T-helper 17 cell (primary cell): Measurements from ENCODE around the gene NKPD1. TPM values are rescaled to one million over a fixed set of nuclear protein-coding genes. Genes with fewer than 3 reads are reported as not detected.

Experiments
- ATAC-seq: fragments of 150-1000 bp; cut with Tn5 transposase; 2 replicates; pipeline ENCODE4 v1.10.0; 2021; ENCODE audit warnings: mild to moderate bottlenecking, moderate library complexity
- DNase-seq, 3 donors: peaks; one replicate each; pipeline versions ENCODE4 v3.0.0 to v3.0.0-alpha.2; 2020 to 2021
- H3K9me3 ChIP-seq: one replicate; pipeline ENCODE4 v1.7.0; 2013; ENCODE audit warnings: low read length, mild to moderate bottlenecking; ENCODE audit not compliant: control insufficient read depth, poor library complexity, severe bottlenecking
- H3K27ac Mint-ChIP-seq: one replicate; pipeline ENCODE4 v1.8.0; 2022; ENCODE audit warnings: mild to moderate bottlenecking, moderate library complexity, mixed read lengths
- H3K27me3 Mint-ChIP-seq: one replicate; pipeline ENCODE4 v1.8.0; 2022; ENCODE audit warnings: mixed read lengths
- H3K36me3 Mint-ChIP-seq: one replicate; pipeline ENCODE4 v1.8.0; 2022; ENCODE audit warnings: low read depth, mixed read lengths
- H3K4me1 Mint-ChIP-seq: one replicate; pipeline ENCODE4 v1.8.0; 2022; ENCODE audit warnings: mild to moderate bottlenecking, mixed read lengths
- H3K4me3 Mint-ChIP-seq: one replicate; pipeline ENCODE4 v1.8.0; 2022; ENCODE audit warnings: mild to moderate bottlenecking, moderate library complexity, mixed read lengths
- total RNA-seq, 4 donors: library from RNA in 2 of 4; stranded (reverse) in 2 of 4; gene quantifications; one replicate each; pipeline ENCODE4 v1.2.3 and lab custom pipeline; 2022 to 2026

Gene NKPD1
- total RNA-seq, 2 donors from 2014 or later, result 0.57 to 0.97 TPM

DNA sequence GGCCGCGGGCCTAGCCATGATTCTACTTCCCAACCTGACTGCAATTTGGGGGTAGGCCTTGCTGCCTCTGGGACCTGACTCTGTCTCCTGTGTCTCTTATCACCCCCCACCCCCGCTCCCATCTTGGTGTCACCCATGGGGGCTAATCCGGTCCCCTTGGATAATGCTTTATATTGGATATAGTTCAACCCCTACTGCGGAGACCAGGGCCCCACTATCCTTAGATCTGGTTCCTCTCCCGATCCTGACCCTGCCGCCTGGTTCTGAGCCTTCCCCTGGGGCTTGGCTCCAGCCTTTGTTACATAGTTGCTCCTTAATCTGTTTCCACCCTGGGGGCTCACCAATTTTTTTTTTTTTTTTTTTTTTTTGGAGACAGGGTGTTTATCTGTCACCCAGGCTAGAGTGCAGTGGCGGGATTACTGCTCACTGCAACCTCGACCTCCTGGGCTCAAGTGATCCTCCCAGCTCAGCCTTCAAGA is 19.1 kb upstream of the NKPD1 start:
- Mint-ChIP-seq H3K4me1 (peaks cover 30% of the 10 kb centered on the region), H3K36me3 (peaks cover 8% of the 10 kb centered on the region), H3K4me3 (peak overlapping the region; percentile 89), H3K27ac (peak overlapping the region; percentile 82), H3K27me3 (no peaks in the 10 kb centered on the region)
- DNase-seq (no peak), ATAC-seq (no peak)
- H3K9me3 ChIP-seq, result no peaks in the 10 kb centered on the region

DNA sequence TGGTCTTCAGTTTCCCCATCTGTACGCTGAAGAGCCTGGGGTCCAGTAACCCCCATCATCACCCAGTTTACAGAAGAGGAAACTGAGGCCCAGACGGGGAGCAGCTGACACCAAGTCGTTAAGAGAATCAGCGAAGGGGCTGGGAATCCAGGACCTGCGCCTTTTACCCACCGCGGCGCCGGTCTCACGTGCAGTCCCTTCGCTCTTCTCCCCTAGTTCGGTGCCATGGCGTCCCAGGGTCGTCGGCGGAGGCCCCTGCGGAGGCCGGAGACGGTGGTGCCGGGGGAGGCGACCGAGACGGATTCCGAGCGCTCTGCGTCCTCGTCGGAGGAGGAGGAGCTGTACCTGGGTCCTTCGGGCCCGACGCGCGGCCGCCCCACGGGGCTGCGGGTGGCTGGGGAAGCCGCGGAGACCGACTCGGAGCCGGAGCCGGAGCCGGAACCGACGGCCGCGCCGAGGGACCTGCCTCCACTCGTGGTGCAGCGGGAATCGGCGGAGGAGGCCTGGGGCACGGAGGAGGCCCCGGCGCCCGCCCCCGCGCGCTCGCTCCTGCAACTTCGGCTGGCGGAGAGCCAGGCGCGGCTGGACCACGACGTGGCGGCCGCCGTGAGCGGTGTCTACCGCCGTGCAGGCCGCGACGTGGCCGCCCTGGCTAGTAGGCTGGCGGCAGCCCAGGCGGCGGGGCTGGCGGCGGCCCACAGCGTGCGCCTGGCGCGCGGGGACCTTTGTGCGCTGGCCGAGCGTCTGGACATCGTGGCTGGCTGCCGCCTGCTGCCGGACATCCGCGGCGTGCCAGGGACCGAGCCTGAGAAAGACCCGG is 18.5 kb upstream of the NKPD1 start:
- no peaks in the 10 kb centered on the region for H3K9me3 ChIP-seq
- ATAC-seq (no peak), DNase-seq (peak in 2 of 3 donors; percentile 37 to 40)
- peak overlapping the region; percentile 83 for H3K27ac Mint-ChIP-seq
- peak overlapping the region; percentile 98 for H3K4me3 Mint-ChIP-seq
- peaks cover 8% of the 10 kb centered on the region for H3K36me3 Mint-ChIP-seq
- H3K4me1 Mint-ChIP-seq, result peaks cover 28% of the 10 kb centered on the region
- H3K27me3 Mint-ChIP-seq, result no peaks in the 10 kb centered on the region

DNA sequence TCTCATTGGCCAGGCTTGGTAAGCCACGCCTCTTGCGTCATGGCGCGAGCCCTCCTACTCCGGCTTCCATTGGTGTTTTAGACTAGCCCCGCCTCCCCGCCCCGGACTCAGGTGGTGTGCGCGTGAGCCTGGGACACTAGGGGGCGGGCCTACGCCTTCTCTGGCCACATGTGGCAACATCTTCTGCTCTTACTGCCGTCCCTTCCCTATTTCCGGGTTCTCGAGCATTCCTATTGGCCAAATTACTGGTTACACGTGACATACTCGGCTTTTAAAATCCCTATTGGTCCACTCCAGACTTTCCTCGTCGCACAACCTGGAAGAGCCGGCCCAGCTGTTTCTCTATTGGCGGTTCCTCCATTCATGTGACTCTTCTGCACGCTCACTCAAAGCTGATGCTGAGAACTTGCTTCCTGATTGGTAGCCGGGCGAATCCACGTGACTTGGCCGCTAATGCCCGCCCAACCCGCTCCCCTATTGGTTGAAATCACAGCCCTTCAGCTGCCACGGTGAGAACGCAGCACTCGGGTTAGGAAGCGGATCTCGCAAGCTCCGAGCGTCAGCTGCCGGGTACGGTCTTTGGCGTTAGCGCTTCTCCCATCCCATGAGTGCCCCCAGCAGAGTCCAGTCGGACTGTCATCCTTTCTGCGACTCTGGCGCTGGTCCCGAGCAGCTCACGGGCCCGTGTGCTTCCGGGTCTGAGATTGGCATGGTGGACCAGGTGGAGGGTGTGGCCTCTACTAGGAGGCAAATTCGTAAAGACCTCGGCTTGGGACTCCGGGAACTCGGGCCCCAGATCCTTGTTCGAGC is 17.7 kb upstream of the NKPD1 start, which contains the start of gene BLOC1S3:
BLOC1S3 (plus strand) TSS at position 523 of the 810 bp plus-strand sequence. CDS start 513 bp downstream, outside the sequence.
- DNase-seq (peak; percentile 99 to 100 (median 99)), ATAC-seq (peak; percentile 87)
- Mint-ChIP-seq H3K27me3 (no peaks in the 10 kb centered on the region), H3K4me1 (peaks cover 24% of the 10 kb centered on the region), H3K4me3 (peak within 1 kb of the TSS; percentile 98), H3K27ac (peak within 1 kb of the TSS; percentile 83), H3K36me3 (peaks cover 8% of the 10 kb centered on the region)
- no peaks in the 10 kb centered on the region for H3K9me3 ChIP-seq

DNA sequence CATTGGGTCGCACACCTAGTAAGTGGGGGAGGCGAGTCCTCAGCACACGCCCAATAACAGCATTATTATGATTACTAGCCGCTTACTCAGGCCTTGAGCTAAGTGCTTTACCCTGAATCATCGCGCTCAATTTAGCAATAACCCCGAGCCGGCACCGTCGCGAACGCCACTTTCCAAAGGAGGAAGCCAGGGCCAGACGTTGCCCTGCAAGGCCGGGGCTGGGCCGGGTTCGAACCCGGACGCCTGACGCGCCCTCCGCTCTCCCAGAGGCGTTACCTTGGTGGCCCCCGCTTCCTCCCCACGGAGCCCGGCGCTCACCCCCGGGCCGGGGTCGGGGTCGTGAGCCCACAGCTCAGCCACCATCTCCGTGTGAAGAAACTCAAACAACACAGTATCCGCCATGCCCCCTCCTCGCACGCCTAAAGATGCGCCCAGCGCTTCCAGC is 17.1 kb upstream of the NKPD1 start, which contains the start of gene TRAPPC6A:
TRAPPC6A (minus strand) TSS at position 421 of the 445 bp plus-strand sequence; CDS start at position 402, 19 bp downstream.
- DNase-seq, result no peak
- peaks cover 23% of the 10 kb centered on the region for H3K4me1 Mint-ChIP-seq
- peak within 1 kb of the TSS; percentile 98 for H3K4me3 Mint-ChIP-seq
- no peaks in the 10 kb centered on the region for H3K27me3 Mint-ChIP-seq
- H3K9me3 ChIP-seq, result no peaks in the 10 kb centered on the region
- peaks cover 7% of the 10 kb centered on the region for H3K36me3 Mint-ChIP-seq
- peak within 1 kb of the TSS; percentile 83 for H3K27ac Mint-ChIP-seq
- no peak for ATAC-seq

DNA sequence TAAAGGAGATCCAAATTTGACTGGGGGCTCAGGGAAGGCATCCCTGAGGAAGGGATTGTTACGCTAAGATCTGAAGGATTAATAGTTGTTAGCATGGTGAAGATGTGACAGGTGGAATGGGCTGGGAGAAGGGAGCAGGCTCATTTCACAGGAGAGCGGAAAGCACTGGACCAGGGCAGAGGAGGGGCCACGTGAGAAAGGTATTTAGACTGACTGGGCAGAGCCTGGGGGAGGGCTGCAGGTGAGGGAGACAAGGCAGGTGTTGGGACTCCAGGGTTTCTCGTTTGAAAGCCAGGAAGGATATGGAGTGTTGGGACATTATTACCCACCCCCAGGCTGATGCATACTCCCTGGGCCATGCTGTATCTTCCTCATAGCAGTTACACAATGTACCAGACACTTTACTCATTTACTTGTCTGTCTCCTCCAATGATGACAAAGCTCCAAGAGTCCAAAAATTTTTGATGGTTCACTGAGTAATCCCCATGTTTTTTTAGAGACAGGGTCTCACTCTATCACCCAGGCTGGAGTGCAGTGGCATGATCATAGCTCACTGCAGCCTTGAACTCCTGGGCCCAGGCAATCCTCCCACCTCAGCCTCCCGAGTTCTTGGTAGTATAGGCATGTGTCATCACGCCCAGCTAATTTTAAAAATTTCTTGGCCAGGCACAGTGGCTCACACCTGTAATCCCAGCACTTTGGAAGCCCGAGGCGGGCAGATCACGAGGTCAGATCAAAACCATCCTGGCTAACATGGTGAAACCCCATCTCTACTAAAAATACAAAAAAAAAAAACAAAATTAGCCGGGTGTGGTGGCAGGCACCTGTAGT is 14.9 kb upstream of the NKPD1 start:
- no peaks in the 10 kb centered on the region for H3K9me3 ChIP-seq
- DNase-seq, result no peak
- ATAC-seq, result no peak
- Mint-ChIP-seq H3K27ac (peak overlapping the region; percentile 92), H3K36me3 (peaks cover 2% of the 10 kb centered on the region), H3K27me3 (no peaks in the 10 kb centered on the region), H3K4me1 (peaks cover 21% of the 10 kb centered on the region), H3K4me3 (no peak overlapping the region)

DNA sequence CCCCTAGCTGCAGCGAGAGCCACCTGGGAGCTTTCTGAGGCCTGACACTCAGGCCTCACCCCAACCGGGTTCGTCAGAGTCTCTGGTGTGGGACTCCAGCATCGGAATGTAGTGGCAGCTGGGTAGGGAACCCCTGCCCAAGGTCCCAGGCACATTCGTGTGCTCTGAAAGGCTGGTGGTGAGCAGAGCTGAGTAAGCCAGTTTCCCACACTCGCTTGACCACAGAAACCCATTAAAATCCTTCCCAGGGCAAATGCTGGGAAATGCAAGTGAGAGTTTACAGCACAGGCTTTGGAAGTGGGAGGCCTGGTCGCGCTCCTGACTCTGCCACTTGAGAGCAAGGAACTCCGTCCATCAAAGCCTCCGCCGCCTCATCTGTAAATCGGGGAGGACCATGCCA is 13.0 kb upstream of the NKPD1 start:
- H3K4me1 Mint-ChIP-seq, result peaks cover 23% of the 10 kb centered on the region
- no peak overlapping the region for H3K4me3 Mint-ChIP-seq
- ATAC-seq (no peak), DNase-seq (no peak)
- peak overlapping the region; percentile 99 for H3K27ac Mint-ChIP-seq
- H3K9me3 ChIP-seq, result no peaks in the 10 kb centered on the region
- H3K27me3 Mint-ChIP-seq, result no peaks in the 10 kb centered on the region
- peaks cover 2% of the 10 kb centered on the region for H3K36me3 Mint-ChIP-seq

DNA sequence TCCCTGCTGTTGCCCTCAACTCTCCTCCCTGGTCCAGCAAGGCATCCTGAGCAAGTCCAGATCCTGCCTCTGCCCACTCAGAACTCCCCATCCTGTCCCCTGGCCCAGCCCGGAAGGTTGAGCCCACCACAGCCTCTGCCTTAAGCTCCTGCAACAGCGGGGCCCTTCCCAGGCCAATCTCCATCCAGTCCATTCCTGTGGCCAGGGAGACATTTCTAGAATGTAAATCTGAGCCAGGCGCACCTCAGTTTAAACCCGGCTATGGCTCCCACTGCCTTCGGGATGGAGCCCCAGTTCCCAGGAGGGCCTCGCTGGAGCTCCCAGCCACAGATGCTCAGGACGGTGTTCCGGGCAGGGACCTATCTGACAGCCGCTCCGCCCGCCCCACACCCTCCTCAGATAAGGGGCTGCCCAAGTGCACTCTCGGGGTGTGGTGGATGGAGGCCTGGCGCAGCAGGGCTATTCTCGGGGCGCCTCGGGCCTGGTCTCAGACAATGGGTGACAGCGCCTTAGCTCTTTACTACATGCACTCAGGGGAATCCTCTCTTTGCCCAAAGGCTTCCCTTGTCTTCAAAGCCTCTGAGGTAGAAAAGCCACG is 11.9 kb upstream of the NKPD1 start:
- peak overlapping the region; percentile 99 for H3K27ac Mint-ChIP-seq
- H3K4me1 Mint-ChIP-seq, result peaks cover 20% of the 10 kb centered on the region
- H3K9me3 ChIP-seq, result no peaks in the 10 kb centered on the region
- H3K4me3 Mint-ChIP-seq, result peak overlapping the region; percentile 47
- ATAC-seq (no peak), DNase-seq (no peak)
- H3K27me3 Mint-ChIP-seq, result no peaks in the 10 kb centered on the region
- peaks cover 2% of the 10 kb centered on the region for H3K36me3 Mint-ChIP-seq

DNA sequence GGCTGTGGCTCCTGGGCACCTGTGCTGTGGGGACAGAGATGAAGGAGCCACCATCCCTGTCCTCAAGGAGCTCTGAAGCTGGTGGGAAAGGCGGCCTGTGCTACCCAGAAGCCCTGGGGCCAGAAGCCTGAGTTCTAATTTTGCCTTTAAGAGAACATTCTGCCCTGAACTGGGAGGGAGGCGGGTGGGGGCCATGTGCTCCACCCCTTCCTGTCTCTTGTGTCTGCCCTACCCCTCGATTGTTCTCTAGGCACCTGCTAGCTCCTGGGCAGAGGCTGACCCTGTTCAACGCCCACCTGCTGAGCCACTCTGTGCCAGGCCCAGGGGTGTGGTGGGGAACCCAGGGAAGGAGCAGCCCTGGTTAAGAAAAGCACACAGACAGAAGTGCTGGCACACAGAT is 11.4 kb upstream of the NKPD1 start:
- H3K9me3 ChIP-seq, result no peaks in the 10 kb centered on the region

DNA sequence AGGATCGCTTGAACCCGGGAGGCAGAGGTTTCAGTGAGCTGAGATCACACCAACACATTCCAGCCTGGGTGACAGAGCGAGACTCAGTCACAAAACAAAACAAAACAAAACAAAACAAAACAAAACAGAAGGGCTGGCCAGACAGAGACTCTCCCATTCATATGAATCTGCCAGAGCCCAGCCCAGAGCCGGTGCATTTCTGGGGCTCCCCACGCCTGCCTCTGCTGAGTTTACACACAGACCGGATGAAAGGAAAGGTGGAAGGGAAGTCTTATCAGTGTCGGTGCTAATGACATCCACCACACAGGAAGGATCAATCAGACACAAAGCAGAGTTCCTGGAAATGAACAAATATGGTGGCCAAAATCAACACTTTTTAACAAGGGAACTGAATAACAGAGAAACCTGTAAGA is 10.4 kb upstream of the NKPD1 start:
- Mint-ChIP-seq H3K36me3 (peaks cover 2% of the 10 kb centered on the region), H3K27ac (peak overlapping the region; percentile 99), H3K27me3 (no peaks in the 10 kb centered on the region), H3K4me1 (peaks cover 18% of the 10 kb centered on the region), H3K4me3 (peak overlapping the region; percentile 91)
- no peaks in the 10 kb centered on the region for H3K9me3 ChIP-seq
- DNase-seq (peak in 2 of 3 donors; percentile 30 to 34), ATAC-seq (peak; percentile 93)

More for the DNA sequence above, 11.4 kb upstream of the NKPD1 start:
- peak overlapping the region; percentile 47 for H3K4me3 Mint-ChIP-seq
- peaks cover 16% of the 10 kb centered on the region for H3K4me1 Mint-ChIP-seq
- H3K27me3 Mint-ChIP-seq, result no peaks in the 10 kb centered on the region
- ATAC-seq (peak; percentile 54), DNase-seq (no peak)
- peak overlapping the region; percentile 99 for H3K27ac Mint-ChIP-seq
- peaks cover 2% of the 10 kb centered on the region for H3K36me3 Mint-ChIP-seq

DNA sequence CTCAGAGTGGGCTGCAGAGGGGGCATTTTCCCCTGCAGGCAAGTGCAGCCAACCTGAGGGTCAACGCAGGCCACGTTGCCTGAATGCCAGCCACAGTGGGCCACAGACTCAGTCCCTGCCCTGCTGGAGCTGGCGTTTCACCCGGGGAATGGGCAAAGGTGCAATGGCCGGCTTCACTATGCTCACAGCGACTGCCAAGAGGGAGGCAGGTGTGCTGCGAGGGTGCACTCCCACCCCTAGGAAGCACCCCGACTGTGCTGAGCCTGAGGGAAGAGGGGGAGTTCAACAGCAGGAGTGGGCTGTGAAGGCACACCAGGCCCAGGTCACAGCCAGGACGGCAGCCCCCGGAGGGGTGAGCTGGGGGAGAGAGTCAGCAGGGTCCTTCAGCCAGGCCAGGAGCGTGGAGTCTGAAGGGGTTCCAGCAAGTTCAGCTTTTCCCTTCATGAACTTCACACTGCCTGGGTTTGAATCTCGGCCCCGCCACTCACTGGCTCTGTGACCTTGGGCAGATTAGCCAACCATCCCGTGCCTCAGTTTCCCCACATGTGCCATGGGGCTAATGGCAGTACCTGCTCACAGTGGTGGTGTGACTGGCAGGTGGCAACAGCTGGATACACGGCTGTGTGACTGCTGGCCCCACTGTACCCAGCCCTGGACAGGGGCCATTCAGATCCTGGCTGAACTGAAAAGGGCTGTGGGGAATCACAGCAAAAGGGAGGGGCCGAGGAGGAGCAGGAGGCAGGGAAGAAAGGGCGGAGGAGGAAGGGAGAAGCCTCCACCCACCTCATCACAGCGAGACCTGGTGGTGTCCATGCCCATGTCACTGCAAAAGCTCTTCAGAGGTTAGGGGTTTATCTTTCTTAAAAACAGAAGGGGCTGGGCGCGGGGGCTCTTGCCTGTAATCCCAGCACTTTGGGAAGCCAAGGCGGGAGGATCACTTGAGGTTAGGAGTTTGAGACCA is 9.6 kb upstream of the NKPD1 start:
- Mint-ChIP-seq H3K27me3 (no peaks in the 10 kb centered on the region), H3K4me1 (peaks cover 21% of the 10 kb centered on the region), H3K27ac (peak overlapping the region; percentile 99), H3K36me3 (peaks cover 2% of the 10 kb centered on the region), H3K4me3 (peak overlapping the region; percentile 91)
- H3K9me3 ChIP-seq, result no peaks in the 10 kb centered on the region
- ATAC-seq (no peak), DNase-seq (no peak)

DNA sequence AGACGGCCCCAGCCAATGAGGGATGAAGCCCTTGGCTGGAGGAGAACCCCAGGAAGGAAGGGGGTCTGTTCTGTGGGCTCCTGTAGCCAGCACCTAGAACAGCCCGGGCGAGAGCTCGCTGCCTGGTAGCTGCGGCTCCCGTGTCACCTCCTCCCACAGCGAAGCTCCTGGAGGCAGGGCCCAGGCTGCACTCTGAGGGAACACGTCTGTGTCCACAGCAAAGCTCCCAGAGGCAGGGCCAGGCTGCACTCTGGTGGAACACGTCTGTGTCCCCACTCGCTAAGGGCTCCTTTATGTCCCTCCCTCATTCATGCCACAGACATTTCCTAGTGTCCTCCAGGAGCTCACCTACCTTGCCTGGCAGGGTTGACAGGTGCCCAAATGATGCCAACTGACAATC is 8.8 kb upstream of the NKPD1 start:
- Mint-ChIP-seq H3K36me3 (no peaks in the 10 kb centered on the region), H3K4me3 (peak overlapping the region; percentile 71), H3K4me1 (peaks cover 21% of the 10 kb centered on the region), H3K27ac (peak overlapping the region; percentile 21), H3K27me3 (no peaks in the 10 kb centered on the region)
- H3K9me3 ChIP-seq, result no peaks in the 10 kb centered on the region
- no peak for ATAC-seq
- no peak for DNase-seq
